ENCODE data around the gene SIRT7. TPM values are rescaled to one million over a fixed set of nuclear protein-coding genes. Genes with fewer than 3 reads are reported as not detected.

Gene SIRT7
- total RNA-seq, 2 experiments from 2014 or later, result 18.8 to 22.1 TPM

DNA sequence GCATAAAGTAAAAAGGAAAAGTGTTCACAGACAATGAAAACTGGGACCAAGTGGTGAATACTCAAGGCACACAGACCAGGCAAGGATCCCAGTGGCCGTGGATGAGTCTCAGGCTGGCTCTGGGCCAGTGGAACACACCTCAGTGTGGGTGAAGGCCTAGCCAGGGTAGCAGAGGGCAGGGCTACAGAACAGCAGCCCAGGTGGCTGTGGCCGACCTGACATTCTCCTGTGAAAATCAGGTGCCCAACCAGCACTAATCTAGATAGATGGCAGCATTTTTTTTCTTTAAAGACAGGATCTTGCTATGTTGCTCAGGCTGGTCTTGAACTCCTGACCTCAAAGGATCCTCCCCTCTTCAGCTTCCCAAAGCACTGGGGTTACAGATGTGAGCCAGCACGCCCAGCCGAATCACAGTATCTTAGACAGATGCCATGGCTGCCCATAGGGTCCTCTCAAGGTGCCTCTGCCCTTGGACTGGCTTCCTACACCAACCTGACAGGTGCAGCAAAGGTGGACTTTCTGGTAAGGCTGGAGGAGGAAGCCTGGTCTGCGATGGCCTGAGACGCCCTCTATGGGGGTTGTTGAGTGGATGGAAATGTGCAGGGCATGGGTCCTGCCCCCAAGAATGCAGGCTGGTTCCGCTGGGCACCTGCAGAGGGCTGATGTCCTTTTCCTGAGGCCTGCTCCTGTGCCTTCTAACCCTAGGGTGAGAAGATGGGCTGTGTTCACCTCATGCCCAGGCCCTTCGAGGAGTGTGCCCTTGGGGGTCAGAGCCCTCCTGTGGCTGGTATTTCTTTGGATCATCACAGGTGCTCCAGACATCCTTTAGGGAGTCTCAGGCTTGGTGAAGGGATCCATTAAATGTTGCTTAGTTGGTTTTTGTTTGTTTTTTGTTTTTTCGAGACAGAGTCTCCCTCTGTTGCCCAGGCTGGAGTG is 53.9 kb downstream of the SIRT7 start:
- H3K4me1 Mint-ChIP-seq (ENCODE audit: low read depth), result peaks cover 45% of the 10 kb centered on the region
- intact Hi-C loops (cut with micrococcal nuclease), result no loop called here
- no peak overlapping the region for H3K27ac Mint-ChIP-seq

DNA sequence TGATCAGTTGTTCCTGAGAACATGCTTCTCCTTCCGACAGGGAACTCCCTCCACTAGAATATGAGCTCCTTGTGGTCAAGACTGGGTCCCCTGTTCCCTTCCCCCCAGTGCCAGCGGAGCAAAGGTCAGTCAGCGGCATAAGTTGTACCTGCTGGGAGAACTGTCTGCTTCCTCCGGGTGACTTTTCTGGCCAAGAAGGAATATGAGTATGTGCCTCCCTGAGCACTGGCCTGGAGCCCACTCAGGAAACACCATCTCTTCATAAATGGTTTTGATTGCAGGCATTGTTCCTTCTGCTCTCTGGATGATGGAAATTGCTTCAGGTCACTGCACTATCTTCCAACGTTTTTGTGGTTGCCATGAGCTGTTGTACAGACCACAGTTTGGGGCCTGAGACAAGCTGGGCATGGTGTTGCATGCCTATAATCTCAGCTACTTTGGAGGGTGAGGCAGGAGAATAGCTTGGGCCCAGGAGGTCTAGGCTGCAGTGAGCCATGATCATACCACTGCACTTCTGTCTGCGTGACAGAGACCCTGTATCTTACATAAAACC is 54.8 kb downstream of the SIRT7 start:
- H3K36me3 Mint-ChIP-seq (ENCODE audit: low read depth), result peaks cover 29% of the 10 kb centered on the region
- intact Hi-C loops (cut with micrococcal nuclease), result no loop called here
- peak overlapping the region; percentile 70 for H3K27ac Mint-ChIP-seq
- CTCF ChIA-PET, result interaction anchor here (0.7 to 0.9 kb wide), 2 partner anchors 471 to 495 kb away, joined by 3 to 5 read pairs; partner anchors contain the start of gene SECTM1
- H3K4me3 Mint-ChIP-seq, result peak overlapping the region; percentile 72
- H3K9me3 Mint-ChIP-seq, result no peaks in the 10 kb centered on the region
- DNase-seq, result no peak
- no peaks in the 10 kb centered on the region for H3K27me3 Mint-ChIP-seq (ENCODE audit: low read depth)
- H3K4me1 Mint-ChIP-seq (ENCODE audit: low read depth), result peaks cover 52% of the 10 kb centered on the region

More for the DNA sequence above, 53.9 kb downstream of the SIRT7 start:
- CTCF ChIA-PET, result interaction anchor here (0.7 kb wide), 1 partner anchor 496 kb away, joined by 3 read pairs; no protein-coding TSS in a partner anchor
- DNase-seq, result no peak
- Mint-ChIP-seq H3K36me3 (ENCODE audit: low read depth) (peaks cover 29% of the 10 kb centered on the region), H3K9me3 (no peaks in the 10 kb centered on the region), H3K27me3 (ENCODE audit: low read depth) (no peaks in the 10 kb centered on the region), H3K4me3 (peak overlapping the region; percentile 24)

Other genes starting within 250 kb of the SIRT7 start
- gene ARL16, start 234.4 kb downstream of the SIRT7 start, total RNA-seq, result 10 to 100 TPM; 13.8 to 14.1 TPM
- 100 to 1,000 TPM in 1 of 2 experiments, 10 to 100 TPM in 1; 87.1 to 109 TPM for gene HGS, start 234.2 kb downstream of the SIRT7 start, total RNA-seq
- gene MRPL12, start 214.8 kb downstream of the SIRT7 start, total RNA-seq, result 100 to 1,000 TPM in 1 of 2 experiments, 10 to 100 TPM in 1; 97.7 to 102 TPM
- 10 to 100 TPM; 16.9 to 18.0 TPM for gene SLC25A10, start 205.9 kb downstream of the SIRT7 start, total RNA-seq
- gene GCGR, start 114.0 kb downstream of the SIRT7 start, total RNA-seq, result not detected
- gene MCRIP1, start 84.9 kb downstream of the SIRT7 start, total RNA-seq, result 10 to 100 TPM; 53.7 to 55.6 TPM
- not detected for gene PPP1R27, start 83.1 kb downstream of the SIRT7 start, total RNA-seq
- 100 to 1,000 TPM; 273 to 276 TPM for gene P4HB, start 57.6 kb downstream of the SIRT7 start, total RNA-seq
- 100 to 1,000 TPM; 355 to 389 TPM for gene ARHGDIA, start 46.8 kb downstream of the SIRT7 start, total RNA-seq
- gene ALYREF, start 26.6 kb downstream of the SIRT7 start, total RNA-seq, result 100 to 1,000 TPM; 213 to 217 TPM
- 100 to 1,000 TPM; 171 to 182 TPM for gene ANAPC11, start 26.5 kb downstream of the SIRT7 start, total RNA-seq
- gene NPB, start 15.9 kb downstream of the SIRT7 start, total RNA-seq, result under 1 TPM; 0.12 to 0.19 TPM
- 10 to 100 TPM; 15.9 to 16.6 TPM for gene PCYT2, start 6.8 kb downstream of the SIRT7 start, total RNA-seq
- gene MAFG, start 9.6 kb upstream of the SIRT7 start, total RNA-seq, result 10 to 100 TPM; 13.5 to 14.8 TPM
- 100 to 1,000 TPM; 121 to 130 TPM for gene PYCR1, start 19.1 kb upstream of the SIRT7 start, total RNA-seq
- not detected for gene MYADML2, start 29.1 kb upstream of the SIRT7 start, total RNA-seq
- gene NOTUM, start 43.0 kb upstream of the SIRT7 start, total RNA-seq, result under 1 TPM; 0.35 to 0.38 TPM
- gene ASPSCR1, start 59.5 kb upstream of the SIRT7 start, total RNA-seq, result 10 to 100 TPM; 33.6 to 34.8 TPM
- gene CENPX, start 104.7 kb upstream of the SIRT7 start, total RNA-seq, result 10 to 100 TPM; 55.8 to 57.8 TPM
- gene LRRC45, start 105.1 kb upstream of the SIRT7 start, total RNA-seq, result 10 to 100 TPM; 12.0 to 12.5 TPM
- 1 to 10 TPM; 4.5 to 4.8 TPM for gene RAC3, start 113.5 kb upstream of the SIRT7 start, total RNA-seq
- 100 to 1,000 TPM; 139 to 146 TPM for gene DCXR, start 119.5 kb upstream of the SIRT7 start, total RNA-seq
- gene RFNG, start 133.6 kb upstream of the SIRT7 start, total RNA-seq, result 10 to 100 TPM; 17.6 to 18.0 TPM
- 10 to 100 TPM; 91.0 to 91.3 TPM for gene GPS1, start 133.7 kb upstream of the SIRT7 start, total RNA-seq
- 100 to 1,000 TPM; 132 to 133 TPM for gene DUS1L, start 147.6 kb upstream of the SIRT7 start, total RNA-seq
- gene FASN, start 180.1 kb upstream of the SIRT7 start, total RNA-seq, result 100 to 1,000 TPM; 183 to 195 TPM

Data from activated naive CD4-positive, alpha-beta T cell treated with anti-CD3 and anti-CD28 coated beads for 36 hours (primary cell).